ENCODE results near the gene PDIK1L.
A peak's percentile ranks its signal among the peaks of the same experiment; 100 is the strongest.

Gene PDIK1L

GRCh38 chr1:26153966-26154532 lies 42.4 kb downstream of the PDIK1L start:
- no peak for DNase-seq

- DNase-seq: no peak
These were observed 43.1 kb downstream of the PDIK1L start for GRCh38 chr1:26154750-26155149.

GRCh38 chr1:26155370-26156284 lies 44.0 kb downstream of the PDIK1L start:
- DNase-seq: no peak

GRCh38 chr1:26156285-26157038 lies 44.8 kb downstream of the PDIK1L start:
- peak in 6 of 56 donors; percentile 3 to 43 (median 28) for DNase-seq

GRCh38 chr1:26158271-26158907 lies 46.8 kb downstream of the PDIK1L start:
- DNase-seq: no peak

GRCh38 chr1:26158908-26159742 lies 47.5 kb downstream of the PDIK1L start, which contains the start of gene FAM110D:
Gene FAM110D (plus strand): TSS chr1:26159079. CDS start chr1:26161292, 2,213 bp downstream.
- no peak for DNase-seq

GRCh38 chr1:26159743-26160039 lies 48.1 kb downstream of the PDIK1L start:
- DNase-seq: no peak

GRCh38 chr1:26160527-26161414 lies 49.1 kb downstream of the PDIK1L start:
- peak in 1 of 56 donors; percentile 41 for DNase-seq

GRCh38 chr1:26161415-26162219 lies 50.0 kb downstream of the PDIK1L start:
- peak in 39 of 56 donors; percentile 12 to 70 (median 42) for DNase-seq

- DNase-seq: no peak
These were observed 50.6 kb downstream of the PDIK1L start for GRCh38 chr1:26162220-26162709.

- no peak for DNase-seq
These were observed 52.0 kb downstream of the PDIK1L start for GRCh38 chr1:26163684-26164035.

- DNase-seq: peak in 27 of 56 donors; percentile 11 to 63 (median 35)
These were observed 52.6 kb downstream of the PDIK1L start for GRCh38 chr1:26164036-26164860.

- no peak for DNase-seq
These were observed 53.5 kb downstream of the PDIK1L start for GRCh38 chr1:26164861-26165842.

- DNase-seq: no peak
These were observed 55.2 kb downstream of the PDIK1L start for GRCh38 chr1:26166719-26167281.

- peak in 5 of 56 donors; percentile 5 to 34 (median 12) for DNase-seq
These were observed 57.0 kb downstream of the PDIK1L start, which contains the start of gene C1orf232 for GRCh38 chr1:26168410-26169197. Gene C1orf232 (minus strand): TSS chr1:26168963. CDS start chr1:26168499, 464 bp downstream.
